ENCODE results near the gene BOLL.
A peak's percentile ranks its signal among the peaks of the same experiment; 100 is the strongest.
"Not testable (repeated sequence)": the region's sequence is repeated elsewhere in the genome, so short reads cannot be mapped to it uniquely, and the experiment has no call there.

Gene BOLL

GRCh38 chr2:197784956-197785941 is at the start of gene BOLL:
Gene BOLL (minus strand): TSS chr2:197785319. CDS start chr2:197781850, 3,469 bp downstream.
- no peak for DNase-seq

GRCh38 chr2:197834771-197835170 is 49.7 kb upstream of the BOLL start:
- not testable (repeated sequence) for DNase-seq

- no peak for DNase-seq
Measured at GRCh38 chr2:197828464-197829135, 43.5 kb upstream of the BOLL start.

- DNase-seq, result no peak
Measured at GRCh38 chr2:197827618-197828017, 42.5 kb upstream of the BOLL start.

GRCh38 chr2:197822333-197822732 is 37.2 kb upstream of the BOLL start:
- DNase-seq, result no peak

GRCh38 chr2:197821550-197822289 is 36.6 kb upstream of the BOLL start:
- no peak for DNase-seq

GRCh38 chr2:197814526-197814925 is 29.4 kb upstream of the BOLL start:
- DNase-seq, result no peak

GRCh38 chr2:197813093-197813787 is 28.1 kb upstream of the BOLL start:
- DNase-seq, result peak; percentile 20

GRCh38 chr2:197810491-197810890 is 25.4 kb upstream of the BOLL start:
- DNase-seq, result no peak

GRCh38 chr2:197810016-197810415 is 24.9 kb upstream of the BOLL start:
- no peak for DNase-seq

- DNase-seq, result no peak
Measured at GRCh38 chr2:197809064-197809463, 23.9 kb upstream of the BOLL start.

GRCh38 chr2:197805715-197806633 is 20.9 kb upstream of the BOLL start:
- DNase-seq, result no peak

- peak; percentile 37 for DNase-seq
Measured at GRCh38 chr2:197804758-197805714, 19.9 kb upstream of the BOLL start.

GRCh38 chr2:197804049-197804757 is 19.1 kb upstream of the BOLL start, which contains the start of gene PLCL1:
Gene PLCL1 (plus strand): TSS chr2:197804593.
- peak; percentile 93 for DNase-seq

GRCh38 chr2:197803033-197803444 is 17.9 kb upstream of the BOLL start:
- peak; percentile 33 for DNase-seq

- DNase-seq, result no peak
Measured at GRCh38 chr2:197801033-197801432, 15.9 kb upstream of the BOLL start.

GRCh38 chr2:197800091-197800490 is 15.0 kb upstream of the BOLL start:
- DNase-seq, result no peak

GRCh38 chr2:197799068-197799467 is 13.9 kb upstream of the BOLL start:
- DNase-seq, result no peak

- DNase-seq, result no peak
Measured at GRCh38 chr2:197798187-197798586, 13.1 kb upstream of the BOLL start.
